ENCODE data around the gene COG7.

COG7 gene

DNA sequence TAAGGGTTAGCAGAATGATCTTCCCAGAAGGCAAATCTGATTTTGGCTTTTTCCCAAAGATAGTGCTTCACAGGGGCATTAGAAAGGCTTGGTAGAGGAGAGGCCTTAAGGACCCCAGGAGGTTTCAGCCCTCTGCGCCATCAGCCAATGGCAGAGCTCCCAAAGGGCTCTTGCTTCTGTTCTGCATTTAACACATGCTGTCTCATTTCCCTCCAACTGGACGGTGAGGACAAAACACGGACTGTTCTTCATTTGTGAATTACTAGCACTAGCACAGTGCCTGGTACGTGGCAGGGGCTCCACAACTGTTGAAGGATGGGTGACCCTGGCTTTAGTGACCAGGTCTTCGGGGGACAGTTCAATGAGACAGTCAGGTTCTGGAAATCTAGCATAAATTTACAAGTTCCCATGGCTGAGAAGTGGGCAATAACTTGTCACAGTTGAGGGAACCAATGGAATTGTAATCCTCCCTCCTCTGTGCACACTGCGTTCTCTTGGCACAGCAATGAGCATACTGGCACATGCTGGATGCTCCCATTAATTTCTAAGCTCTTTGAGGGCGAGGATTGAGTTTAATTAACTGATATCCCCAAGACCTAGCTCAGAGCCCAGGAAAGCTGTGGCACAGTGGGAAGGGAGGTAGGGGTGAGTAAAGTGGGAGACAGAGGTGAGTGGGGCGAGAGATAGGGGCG lies 45.4 kb downstream of the COG7 start:
- H3K9me3 ChIP-seq (ENCODE audit: insufficient read depth, low read length), result no peaks in the 10 kb centered on the region
- H2AFZ ChIP-seq (ENCODE audit: low read depth, low read length), result no peak overlapping the region
- no peaks in the 10 kb centered on the region for H3K27me3 ChIP-seq (ENCODE audit: low read depth, low read length)
- H3K27ac ChIP-seq (ENCODE audit: low read length), result no peak overlapping the region
- no peak overlapping the region for H3K9ac ChIP-seq (ENCODE audit: low read length)
- no peak overlapping the region for H3K4me3 ChIP-seq (ENCODE audit: low read length)
- no peaks in the 10 kb centered on the region for H3K4me1 ChIP-seq (ENCODE audit: low read length)
- no peaks in the 10 kb centered on the region for H4K20me1 ChIP-seq (ENCODE audit: insufficient read depth, low read length)
- no peak overlapping the region for H3K4me2 ChIP-seq (ENCODE audit: low read length)
- peaks cover 14% of the 10 kb centered on the region for H3K36me3 ChIP-seq (replicated peaks; ENCODE audit: low read depth, low read length)
- no peaks in the 10 kb centered on the region for H3K79me2 ChIP-seq (ENCODE audit: low read length)
- TF ChIP-seq, protein P1, sequence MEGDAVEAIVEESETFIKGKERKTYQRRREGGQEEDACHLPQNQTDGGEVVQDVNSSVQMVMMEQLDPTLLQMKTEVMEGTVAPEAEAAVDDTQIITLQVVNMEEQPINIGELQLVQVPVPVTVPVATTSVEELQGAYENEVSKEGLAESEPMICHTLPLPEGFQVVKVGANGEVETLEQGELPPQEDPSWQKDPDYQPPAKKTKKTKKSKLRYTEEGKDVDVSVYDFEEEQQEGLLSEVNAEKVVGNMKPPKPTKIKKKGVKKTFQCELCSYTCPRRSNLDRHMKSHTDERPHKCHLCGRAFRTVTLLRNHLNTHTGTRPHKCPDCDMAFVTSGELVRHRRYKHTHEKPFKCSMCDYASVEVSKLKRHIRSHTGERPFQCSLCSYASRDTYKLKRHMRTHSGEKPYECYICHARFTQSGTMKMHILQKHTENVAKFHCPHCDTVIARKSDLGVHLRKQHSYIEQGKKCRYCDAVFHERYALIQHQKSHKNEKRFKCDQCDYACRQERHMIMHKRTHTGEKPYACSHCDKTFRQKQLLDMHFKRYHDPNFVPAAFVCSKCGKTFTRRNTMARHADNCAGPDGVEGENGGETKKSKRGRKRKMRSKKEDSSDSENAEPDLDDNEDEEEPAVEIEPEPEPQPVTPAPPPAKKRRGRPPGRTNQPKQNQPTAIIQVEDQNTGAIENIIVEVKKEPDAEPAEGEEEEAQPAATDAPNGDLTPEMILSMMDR (IDR thresholded peaks at IDR 0.05; ENCODE audit: low read depth, low read length), result no peak
- no peak for TF ChIP-seq EZH2phosphoT487 (IDR thresholded peaks at IDR 0.05; ENCODE audit: low read depth)

- Histone ChIP-seq H2AFZ (ENCODE audit: low read depth, low read length) (no peak overlapping the region), H3K4me2 (ENCODE audit: low read length) (no peak overlapping the region), H3K9me3 (ENCODE audit: insufficient read depth, low read length) (no peaks in the 10 kb centered on the region), H3K4me3 (ENCODE audit: low read length) (no peak overlapping the region), H3K27ac (ENCODE audit: low read length) (no peak overlapping the region), H3K36me3 (replicated peaks; ENCODE audit: low read depth, low read length) (peaks cover 15% of the 10 kb centered on the region), H3K27me3 (ENCODE audit: low read depth, low read length) (no peaks in the 10 kb centered on the region), H3K4me1 (ENCODE audit: low read length) (no peaks in the 10 kb centered on the region), H3K9ac (ENCODE audit: low read length) (no peak overlapping the region), H4K20me1 (ENCODE audit: insufficient read depth, low read length) (no peaks in the 10 kb centered on the region), H3K79me2 (ENCODE audit: low read length) (no peaks in the 10 kb centered on the region)
- no peak for TF ChIP-seq EZH2phosphoT487 (IDR thresholded peaks at IDR 0.05; ENCODE audit: low read depth)
- TF ChIP-seq, protein P1 (IDR thresholded peaks at IDR 0.05; ENCODE audit: low read depth, low read length), result no peak
These were observed 46.3 kb downstream of the COG7 start for GRCh38 chr16:23406546-23407240.

- Histone ChIP-seq H2AFZ (ENCODE audit: low read depth, low read length) (no peak overlapping the region), H3K4me1 (ENCODE audit: low read length) (no peaks in the 10 kb centered on the region), H3K27ac (ENCODE audit: low read length) (no peak overlapping the region), H3K4me2 (ENCODE audit: low read length) (no peak overlapping the region), H3K79me2 (ENCODE audit: low read length) (no peaks in the 10 kb centered on the region), H3K9me3 (ENCODE audit: insufficient read depth, low read length) (no peaks in the 10 kb centered on the region), H3K36me3 (replicated peaks; ENCODE audit: low read depth, low read length) (peaks cover 15% of the 10 kb centered on the region), H3K9ac (ENCODE audit: low read length) (no peak overlapping the region), H3K27me3 (ENCODE audit: low read depth, low read length) (no peaks in the 10 kb centered on the region), H3K4me3 (ENCODE audit: low read length) (no peak overlapping the region), H4K20me1 (ENCODE audit: insufficient read depth, low read length) (no peaks in the 10 kb centered on the region)
- TF ChIP-seq, protein P1 (IDR thresholded peaks at IDR 0.05; ENCODE audit: low read depth, low read length), result no peak
- TF ChIP-seq EZH2phosphoT487 (IDR thresholded peaks at IDR 0.05; ENCODE audit: low read depth), result no peak
These were observed 47.0 kb downstream of the COG7 start for GRCh38 chr16:23406024-23406423.

- Histone ChIP-seq H3K4me3 (ENCODE audit: low read length) (no peak overlapping the region), H3K27me3 (ENCODE audit: low read depth, low read length) (no peaks in the 10 kb centered on the region), H4K20me1 (ENCODE audit: insufficient read depth, low read length) (no peaks in the 10 kb centered on the region), H2AFZ (ENCODE audit: low read depth, low read length) (no peak overlapping the region), H3K27ac (ENCODE audit: low read length) (no peak overlapping the region), H3K36me3 (replicated peaks; ENCODE audit: low read depth, low read length) (peaks cover 15% of the 10 kb centered on the region), H3K9me3 (ENCODE audit: insufficient read depth, low read length) (no peaks in the 10 kb centered on the region), H3K4me2 (ENCODE audit: low read length) (no peak overlapping the region), H3K9ac (ENCODE audit: low read length) (no peak overlapping the region), H3K79me2 (ENCODE audit: low read length) (no peaks in the 10 kb centered on the region), H3K4me1 (ENCODE audit: low read length) (no peaks in the 10 kb centered on the region)
- TF ChIP-seq, protein P1 (IDR thresholded peaks at IDR 0.05; ENCODE audit: low read depth, low read length), result no peak
- no peak for TF ChIP-seq EZH2phosphoT487 (IDR thresholded peaks at IDR 0.05; ENCODE audit: low read depth)
These were observed 49.4 kb downstream of the COG7 start for GRCh38 chr16:23403547-23403946.
